ENCODE data around the gene CUL1. TPM values are rescaled to one million over a fixed set of nuclear protein-coding genes. Genes with fewer than 3 reads are reported as not detected.

The CUL1 gene
- total RNA-seq, 1 experiment from 2014 or later, result 72.3 TPM

DNA sequence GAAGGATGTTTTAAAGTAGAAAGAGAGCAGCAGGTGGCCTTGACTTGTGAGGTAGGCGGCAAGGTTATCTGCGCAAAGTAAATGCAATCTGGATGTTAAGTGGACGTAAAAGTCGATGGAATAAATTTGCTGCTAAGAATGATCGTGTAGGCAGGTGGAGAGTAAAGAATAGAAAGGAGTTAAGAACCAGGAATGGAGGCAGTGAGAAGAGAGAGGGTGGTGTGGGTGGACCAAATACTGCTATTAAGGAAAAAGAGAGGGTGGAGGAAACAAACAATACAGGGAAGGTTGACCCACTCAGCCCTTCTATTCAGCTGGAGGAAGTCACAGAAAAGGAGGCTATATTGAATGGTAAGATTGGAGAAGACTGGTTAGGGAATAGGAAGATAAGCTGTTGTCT, 1.9 kb upstream of the CUL1 start:
- no peak for DNase-seq
- no peak overlapping the region for H3K27ac ChIP-seq (ENCODE audit: insufficient read length, low read depth, low read length)
- H2BK5ac ChIP-seq (ENCODE audit: insufficient read length, low read length), result no peak overlapping the region
- H3T11ph ChIP-seq (ENCODE audit: low read length), result no peak overlapping the region
- peaks cover 0 to 1% (median 0%) of the 10 kb centered on the region in 3 experiments; a peak in 1 of 7 replicates for H3K36me3 Mint-ChIP-seq (ENCODE audit: insufficient read depth in 1 of 3, low read depth in 3 of 3)
- no peak overlapping the region for H2AFZ ChIP-seq (ENCODE audit: low read length)
- no peak overlapping the region for H3K14ac ChIP-seq (ENCODE audit: insufficient read depth, low read length)
- H2BK20ac ChIP-seq (ENCODE audit: low read depth, low read length, poor library complexity, severe bottlenecking), result no peak overlapping the region
- H4K8ac ChIP-seq (replicated peaks; ENCODE audit: insufficient read length, low read depth, low read length), result no peak overlapping the region
- H3K4me2 ChIP-seq (ENCODE audit: insufficient read depth, insufficient read length, low read length), result no peak overlapping the region
- H3K23ac ChIP-seq (ENCODE audit: insufficient read length, low read depth, low read length), result no peak overlapping the region
- H3K18ac ChIP-seq (ENCODE audit: insufficient read length, low read depth, low read length), result no peak overlapping the region
- no peak overlapping the region for H2AK5ac ChIP-seq (ENCODE audit: insufficient read length, low read length)
- H2BK120ac ChIP-seq (ENCODE audit: low read depth, low read length, poor library complexity, severe bottlenecking), result no peak overlapping the region
- H3K9me3 Mint-ChIP-seq, result no peaks in the 10 kb centered on the region; a peak in 1 of 5 replicates
- H3K27me3 Mint-ChIP-seq (ENCODE audit: low read depth), result no peaks in the 10 kb centered on the region; the same call in 1 of the 2 replicates
- no peak overlapping the region for H3K4ac ChIP-seq (ENCODE audit: low read depth, low read length)
- H3K23me2 ChIP-seq (ENCODE audit: insufficient read length, low read depth, low read length, poor library complexity, severe bottlenecking), result no peaks in the 10 kb centered on the region
- no peaks in the 10 kb centered on the region for H3K9me3 ChIP-seq (ENCODE audit: control insufficient read depth, low read depth, low read length)
- H3K27me3 ChIP-seq (ENCODE audit: insufficient read depth, low read length), result no peaks in the 10 kb centered on the region
- H3K9ac ChIP-seq (ENCODE audit: extremely low read depth, insufficient read length, low read length), result no peak overlapping the region
- H4K20me1 ChIP-seq (ENCODE audit: control insufficient read depth, insufficient read depth, insufficient read length), result no peaks in the 10 kb centered on the region
- no peak overlapping the region for H4K91ac ChIP-seq (ENCODE audit: insufficient read length, low read depth, low read length)
- H3K56ac ChIP-seq (ENCODE audit: insufficient read length, low read depth, low read length), result no peak overlapping the region
- TF ChIP-seq, protein P1, sequence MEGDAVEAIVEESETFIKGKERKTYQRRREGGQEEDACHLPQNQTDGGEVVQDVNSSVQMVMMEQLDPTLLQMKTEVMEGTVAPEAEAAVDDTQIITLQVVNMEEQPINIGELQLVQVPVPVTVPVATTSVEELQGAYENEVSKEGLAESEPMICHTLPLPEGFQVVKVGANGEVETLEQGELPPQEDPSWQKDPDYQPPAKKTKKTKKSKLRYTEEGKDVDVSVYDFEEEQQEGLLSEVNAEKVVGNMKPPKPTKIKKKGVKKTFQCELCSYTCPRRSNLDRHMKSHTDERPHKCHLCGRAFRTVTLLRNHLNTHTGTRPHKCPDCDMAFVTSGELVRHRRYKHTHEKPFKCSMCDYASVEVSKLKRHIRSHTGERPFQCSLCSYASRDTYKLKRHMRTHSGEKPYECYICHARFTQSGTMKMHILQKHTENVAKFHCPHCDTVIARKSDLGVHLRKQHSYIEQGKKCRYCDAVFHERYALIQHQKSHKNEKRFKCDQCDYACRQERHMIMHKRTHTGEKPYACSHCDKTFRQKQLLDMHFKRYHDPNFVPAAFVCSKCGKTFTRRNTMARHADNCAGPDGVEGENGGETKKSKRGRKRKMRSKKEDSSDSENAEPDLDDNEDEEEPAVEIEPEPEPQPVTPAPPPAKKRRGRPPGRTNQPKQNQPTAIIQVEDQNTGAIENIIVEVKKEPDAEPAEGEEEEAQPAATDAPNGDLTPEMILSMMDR (conservative IDR thresholded peaks at IDR 0.05), result no peak
- H3K4me1 Mint-ChIP-seq, result peaks cover 31 to 33% of the 10 kb centered on the region in 2 experiments
- peaks cover 5% of the 10 kb centered on the region; the same call in 1 of the 2 replicates for H3K4me1 ChIP-seq (ENCODE audit: insufficient read depth, low read length)
- H3K27ac Mint-ChIP-seq, result no peak overlapping the region
- no peak overlapping the region for H2BK12ac ChIP-seq (ENCODE audit: insufficient read length, low read depth, low read length)
- WGBS (ENCODE audit: extremely low coverage, insufficient read length, low lambda C conversion rate), result 100% methylated on average over 3 of the region's 5 CpGs
- no peak overlapping the region for H4K5ac ChIP-seq (ENCODE audit: insufficient read length, low read depth, low read length)
- H3K4me3 Mint-ChIP-seq, result peak overlapping the region; percentile 6 to 21; a peak in 3 of 5 replicates
- H3K79me2 ChIP-seq (ENCODE audit: insufficient read depth, low read length), result peaks cover 16% of the 10 kb centered on the region; the same call in 1 of the 2 replicates
- no peak overlapping the region for H2BK15ac ChIP-seq (ENCODE audit: low read depth, low read length)
- no peaks in the 10 kb centered on the region for H3K79me1 ChIP-seq (ENCODE audit: insufficient read depth, low read depth, low read length, poor library complexity, severe bottlenecking)
